Astrocyte (in vitro differentiated cells and primary cell): ENCODE results near the gene TSPAN14.

Experiments used
- EZH2 ChIP-seq: IDR thresholded peaks from 2 replicates; pipeline ENCODE4 v1.6.1; 2012; ENCODE audit warnings: mild to moderate bottlenecking, low read length, inconsistent platforms; ENCODE audit not compliant: insufficient read depth
- TF ChIP-seq, protein P1 (sequence below): IDR thresholded peaks from 2 replicates; pipeline ENCODE4 v1.5.1; 2011; ENCODE audit warnings: low read depth, mild to moderate bottlenecking, inconsistent platforms, low read length, moderate library complexity; ENCODE audit not compliant: insufficient read depth

DNA sequence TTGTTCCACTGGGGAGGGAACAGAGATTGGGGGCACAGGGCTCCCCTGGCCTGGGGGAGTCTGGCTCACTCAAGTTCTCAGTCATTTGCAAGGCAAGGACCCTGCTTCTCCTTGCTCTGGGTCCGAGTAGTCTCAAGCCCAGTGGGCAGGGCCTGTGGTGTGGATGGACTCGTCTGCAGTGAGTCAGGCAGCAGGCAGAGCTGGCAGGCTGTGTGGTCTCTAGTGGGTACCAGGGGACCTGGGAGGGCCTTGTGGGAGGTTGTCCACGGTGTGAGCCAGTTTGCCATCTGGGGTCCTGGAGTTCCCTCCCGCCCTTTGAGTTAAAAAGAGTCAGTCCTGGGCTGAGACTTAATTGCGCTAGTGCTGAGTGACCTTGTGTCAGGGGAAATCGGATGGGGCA is 74.8 kb downstream of the TSPAN14 start:
- TF ChIP-seq, protein P1, sequence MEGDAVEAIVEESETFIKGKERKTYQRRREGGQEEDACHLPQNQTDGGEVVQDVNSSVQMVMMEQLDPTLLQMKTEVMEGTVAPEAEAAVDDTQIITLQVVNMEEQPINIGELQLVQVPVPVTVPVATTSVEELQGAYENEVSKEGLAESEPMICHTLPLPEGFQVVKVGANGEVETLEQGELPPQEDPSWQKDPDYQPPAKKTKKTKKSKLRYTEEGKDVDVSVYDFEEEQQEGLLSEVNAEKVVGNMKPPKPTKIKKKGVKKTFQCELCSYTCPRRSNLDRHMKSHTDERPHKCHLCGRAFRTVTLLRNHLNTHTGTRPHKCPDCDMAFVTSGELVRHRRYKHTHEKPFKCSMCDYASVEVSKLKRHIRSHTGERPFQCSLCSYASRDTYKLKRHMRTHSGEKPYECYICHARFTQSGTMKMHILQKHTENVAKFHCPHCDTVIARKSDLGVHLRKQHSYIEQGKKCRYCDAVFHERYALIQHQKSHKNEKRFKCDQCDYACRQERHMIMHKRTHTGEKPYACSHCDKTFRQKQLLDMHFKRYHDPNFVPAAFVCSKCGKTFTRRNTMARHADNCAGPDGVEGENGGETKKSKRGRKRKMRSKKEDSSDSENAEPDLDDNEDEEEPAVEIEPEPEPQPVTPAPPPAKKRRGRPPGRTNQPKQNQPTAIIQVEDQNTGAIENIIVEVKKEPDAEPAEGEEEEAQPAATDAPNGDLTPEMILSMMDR = no peak
- no peak for TF ChIP-seq EZH2
